Posterior cingulate gyrus (tissue), 11 donors: Measurements from ENCODE around the gene WDR86.

Experiments used
- DNase-seq, 10 donors: peaks; one replicate each; pipeline versions ENCODE4 v3.0.0 to v3.0.0-alpha.2; 2020 to 2021; ENCODE audit warnings: mixed read lengths in 3 of 10
- intact Hi-C: fragments of 100-400 bp; cut with DNase I; formaldehyde crosslinking; loops from one replicate; pipeline ENCODE4 v1.15.1; 2023

The WDR86 gene

DNA sequence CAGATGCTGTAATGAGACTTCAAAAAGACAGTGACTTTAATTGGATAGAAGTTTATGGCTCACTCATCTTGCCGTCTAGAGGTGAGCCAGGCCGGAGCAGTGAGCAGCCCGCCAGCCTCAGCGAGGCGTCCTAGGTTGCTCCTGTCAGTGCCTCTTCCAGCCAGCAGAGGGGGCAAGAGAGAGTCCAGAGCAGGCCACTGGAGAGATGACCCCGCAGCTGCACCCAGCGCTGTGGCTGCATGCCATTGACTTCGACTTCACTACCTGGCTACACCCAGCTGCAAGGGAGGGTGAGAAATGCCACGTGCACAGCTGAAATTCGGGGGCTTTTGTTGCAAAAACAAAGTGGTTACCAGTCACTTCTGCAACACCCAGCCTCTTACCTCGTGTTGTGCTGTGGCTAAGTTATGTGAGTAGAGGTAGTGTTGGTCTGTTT is 41.7 kb downstream of the WDR86 start:
- peak; percentile 40 to 96 (median 76) for DNase-seq
- intact Hi-C loops = loop anchor here (2.0 to 10.0 kb wide), 3 partner anchors 79 to 391 kb away; no protein-coding TSS in a partner anchor

GRCh38 chr7:151367284-151367683 is 42.6 kb downstream of the WDR86 start:
- intact Hi-C loops = loop anchor here (5.0 to 10.0 kb wide), 2 partner anchors 80 to 268 kb away; no protein-coding TSS in a partner anchor
- peak in 1 of 10 donors; percentile 6 for DNase-seq

DNA sequence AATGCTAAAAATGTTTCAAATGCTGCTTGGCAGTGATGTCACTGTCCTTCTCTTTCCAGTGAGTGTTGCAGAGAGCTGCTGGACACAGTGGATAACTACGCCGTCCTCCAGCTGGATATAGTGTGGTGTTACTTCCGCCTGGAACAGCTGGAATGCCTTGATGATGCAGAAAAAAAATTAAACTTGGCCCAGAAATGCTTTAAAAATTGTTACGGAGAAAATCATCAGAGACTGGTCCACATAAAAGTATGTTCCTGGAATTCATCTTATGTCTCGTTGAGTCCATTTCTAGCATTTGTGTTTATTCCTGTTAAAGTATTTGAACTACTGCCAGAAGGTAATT is 43.0 kb downstream of the WDR86 start:
- no peak for DNase-seq
- intact Hi-C loops = loop anchor here (5.0 to 10.0 kb wide), 2 partner anchors 80 to 268 kb away; no protein-coding TSS in a partner anchor

GRCh38 chr7:151366166-151366879 is 43.5 kb downstream of the WDR86 start:
- intact Hi-C loops = loop anchor here (5.0 to 10.0 kb wide), 2 partner anchors 81 to 268 kb away; no protein-coding TSS in a partner anchor
- peak in 1 of 10 donors; percentile 40 for DNase-seq

DNA sequence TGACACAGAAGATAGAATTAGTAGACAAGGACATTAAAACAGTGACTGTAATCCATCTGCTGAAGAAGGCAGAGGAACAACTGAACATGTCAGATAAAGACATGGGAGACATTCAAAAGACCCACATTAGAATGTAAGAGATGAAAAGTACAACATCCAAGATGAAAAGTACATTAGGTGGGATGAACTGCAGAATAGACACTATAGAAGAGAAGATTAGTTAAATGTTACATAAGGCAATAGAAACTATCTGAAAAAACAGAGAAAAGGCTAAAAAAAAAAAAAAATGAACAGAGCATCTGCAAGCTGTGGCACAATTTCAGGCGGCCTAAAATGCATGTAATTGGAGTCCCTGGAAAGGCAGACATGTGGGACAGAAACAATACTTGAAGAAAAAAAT is 46.7 kb downstream of the WDR86 start:
- DNase-seq = no peak
- intact Hi-C loops = loop anchor here (10.0 kb wide), 1 partner anchor 272 kb away; no protein-coding TSS in a partner anchor

GRCh38 chr7:151361193-151361959 is 48.5 kb downstream of the WDR86 start:
- DNase-seq = peak in 1 of 10 donors; percentile 14
- intact Hi-C loops = loop anchor here (10.0 kb wide), 1 partner anchor 273 kb away; no protein-coding TSS in a partner anchor

GRCh38 chr7:151352512-151352911 is 57.3 kb downstream of the WDR86 start:
- intact Hi-C loops = no loop called here
- no peak for DNase-seq

DNA sequence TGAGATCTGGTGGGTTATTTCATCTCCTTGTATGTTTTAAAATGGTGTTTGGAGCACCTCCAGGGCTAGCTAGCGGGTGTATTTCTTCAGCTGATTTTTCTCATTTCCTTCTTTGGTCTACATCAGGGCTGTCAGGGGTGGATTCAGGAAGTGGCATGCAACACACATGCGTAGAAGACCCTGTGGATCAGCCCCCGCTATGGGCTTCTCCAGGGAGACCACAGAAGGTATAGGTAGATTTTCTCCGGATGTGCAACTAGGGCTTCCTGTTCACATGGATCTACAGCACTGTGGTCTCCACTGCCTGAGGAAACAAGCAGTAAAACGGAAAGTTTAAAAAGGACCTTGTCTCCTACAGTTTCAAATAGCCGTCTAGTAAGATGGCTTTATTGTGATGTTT is 57.9 kb downstream of the WDR86 start:
- no peak for DNase-seq
- intact Hi-C loops = no loop called here

- no peak for DNase-seq
- intact Hi-C loops = no loop called here
Measured at GRCh38 chr7:151351027-151351426, 58.8 kb downstream of the WDR86 start.

DNA sequence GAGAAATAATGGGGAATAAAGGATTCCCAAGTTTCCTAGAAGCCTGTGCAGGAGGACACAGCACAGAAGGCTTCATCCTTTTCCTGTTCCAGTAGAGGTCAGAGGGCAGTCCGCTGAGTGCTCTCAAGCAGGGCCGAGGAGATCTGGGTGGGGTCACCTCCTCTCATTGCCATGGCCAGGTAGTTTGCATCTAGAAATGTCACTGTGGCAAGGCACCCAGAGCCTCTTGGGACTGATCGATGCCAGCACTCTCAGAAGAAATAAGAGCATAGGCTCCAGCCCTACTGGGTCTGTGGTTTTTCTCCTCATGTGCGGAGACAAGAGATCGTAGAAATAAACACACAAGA is 60.4 kb downstream of the WDR86 start:
- intact Hi-C loops = no loop called here
- DNase-seq = peak in 1 of 10 donors; percentile 52

GRCh38 chr7:151348970-151349369 is 60.9 kb downstream of the WDR86 start:
- no peak for DNase-seq

DNA sequence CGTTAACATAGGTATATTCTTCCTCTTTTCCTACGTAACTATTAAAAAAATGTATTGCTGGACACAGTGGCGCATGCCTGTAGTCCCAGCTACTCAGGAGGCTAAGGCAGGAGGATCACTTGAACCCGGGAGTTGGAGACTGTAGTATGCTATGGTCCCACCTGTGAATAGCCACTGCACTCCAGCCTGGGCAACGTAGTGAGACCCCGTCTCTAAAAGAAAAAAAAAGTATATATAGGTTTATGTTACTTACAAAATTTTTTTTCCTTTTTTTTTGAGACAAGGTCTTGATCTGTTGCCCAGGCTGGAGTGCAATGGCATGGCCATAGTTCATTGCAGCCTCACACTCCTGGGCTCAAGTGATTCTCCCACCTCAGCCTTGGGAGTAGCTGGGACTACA is 62.6 kb downstream of the WDR86 start:
- no peak for DNase-seq
- intact Hi-C loops = no loop called here

More at GRCh38 chr7:151348970-151349369, 60.9 kb downstream of the WDR86 start:
- intact Hi-C loops = no loop called here

DNA sequence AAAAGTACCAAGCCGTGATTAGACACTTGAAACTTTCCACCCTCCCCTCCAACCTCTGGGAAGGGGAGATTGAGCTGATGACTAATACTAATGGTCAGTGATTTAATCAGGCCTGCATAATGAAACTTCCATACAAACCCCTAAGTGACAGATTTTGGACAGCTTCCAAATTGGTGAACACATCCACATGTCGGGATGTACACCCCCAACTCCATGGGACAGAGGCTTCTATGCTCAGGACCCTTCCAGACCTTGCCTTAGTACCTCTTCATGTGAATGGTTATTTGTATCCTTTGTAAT is 63.4 kb downstream of the WDR86 start:
- intact Hi-C loops = no loop called here
- no peak for DNase-seq

DNA sequence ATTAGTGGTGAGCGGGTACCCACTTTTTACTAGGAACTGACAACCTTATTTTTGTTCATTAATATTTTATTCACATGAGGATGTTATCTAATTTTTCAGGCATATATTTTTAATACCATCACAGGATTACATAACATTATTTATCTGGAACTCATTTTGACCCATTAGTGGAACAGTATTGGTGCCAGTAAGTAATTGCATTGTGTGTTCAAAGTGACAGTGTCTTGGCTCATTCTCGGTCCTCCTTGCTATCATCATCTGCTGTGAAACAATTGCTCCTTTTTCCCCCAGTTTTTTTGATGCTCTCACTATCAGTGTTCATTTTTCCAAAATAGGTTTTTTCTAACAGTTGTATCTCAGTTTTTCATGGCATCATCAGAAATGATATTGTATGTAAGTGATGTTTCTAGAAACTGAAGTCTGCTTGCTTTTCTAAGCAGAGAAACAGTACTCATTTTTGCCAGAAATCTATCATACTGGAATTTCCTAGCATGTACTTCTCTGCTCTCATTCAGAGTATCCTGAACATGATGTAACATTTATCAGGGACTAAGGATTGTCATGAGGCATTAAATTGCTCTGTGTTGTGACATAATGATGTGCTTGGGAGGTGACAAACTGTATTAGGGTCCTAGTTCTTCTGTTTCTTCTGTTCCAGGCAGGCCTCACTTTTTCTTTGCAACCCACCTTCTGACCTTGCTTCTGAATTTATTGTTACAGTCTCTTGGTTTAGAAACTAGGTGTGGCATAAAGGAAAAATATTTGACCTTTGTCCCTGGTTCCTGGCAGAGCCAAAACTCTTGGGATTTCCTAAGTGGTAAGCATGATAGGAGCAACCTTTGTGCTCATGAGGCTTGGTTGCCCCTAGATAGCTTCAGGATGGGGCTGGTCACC is 64.0 kb downstream of the WDR86 start:
- DNase-seq = no peak
- intact Hi-C loops = no loop called here

GRCh38 chr7:151343516-151343915 is 66.3 kb downstream of the WDR86 start:
- intact Hi-C loops = no loop called here
- no peak for DNase-seq

GRCh38 chr7:151342811-151343210 is 67.0 kb downstream of the WDR86 start:
- intact Hi-C loops = no loop called here
- DNase-seq = no peak

DNA sequence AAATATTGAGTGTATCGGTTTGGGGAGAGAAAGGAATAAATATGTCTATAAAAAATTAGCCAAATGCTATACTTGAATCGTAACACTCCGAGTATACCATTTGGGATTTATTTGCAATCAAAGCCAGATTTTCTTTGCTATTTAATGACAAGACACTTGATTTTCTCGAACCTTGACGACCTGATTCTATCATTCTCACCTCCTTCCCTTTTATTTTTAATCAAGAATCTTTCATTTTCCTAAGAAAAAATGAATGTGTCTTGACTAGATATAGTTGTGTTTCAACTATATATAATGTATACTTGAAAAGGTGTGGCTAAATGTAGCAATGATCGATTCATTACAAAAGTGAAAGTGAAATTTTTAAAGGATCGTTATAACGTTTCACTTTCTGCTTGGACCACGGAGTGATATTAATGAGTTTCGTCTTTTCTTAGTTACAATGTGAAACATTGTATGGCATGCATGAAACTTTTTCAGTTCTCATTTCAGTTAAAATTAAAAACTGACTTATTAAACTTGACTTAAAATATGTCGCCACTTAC is 67.7 kb downstream of the WDR86 start:
- DNase-seq = no peak
- intact Hi-C loops = no loop called here

- peak; percentile 83 to 99 (median 94) for DNase-seq
- intact Hi-C loops = no loop called here
Measured at GRCh38 chr7:151341357-151342101, 68.3 kb downstream of the WDR86 start, which contains the start of gene NUB1. NUB1 (plus strand) TSS chr7:151341812; CDS start chr7:151345350, 3,538 bp downstream.

DNA sequence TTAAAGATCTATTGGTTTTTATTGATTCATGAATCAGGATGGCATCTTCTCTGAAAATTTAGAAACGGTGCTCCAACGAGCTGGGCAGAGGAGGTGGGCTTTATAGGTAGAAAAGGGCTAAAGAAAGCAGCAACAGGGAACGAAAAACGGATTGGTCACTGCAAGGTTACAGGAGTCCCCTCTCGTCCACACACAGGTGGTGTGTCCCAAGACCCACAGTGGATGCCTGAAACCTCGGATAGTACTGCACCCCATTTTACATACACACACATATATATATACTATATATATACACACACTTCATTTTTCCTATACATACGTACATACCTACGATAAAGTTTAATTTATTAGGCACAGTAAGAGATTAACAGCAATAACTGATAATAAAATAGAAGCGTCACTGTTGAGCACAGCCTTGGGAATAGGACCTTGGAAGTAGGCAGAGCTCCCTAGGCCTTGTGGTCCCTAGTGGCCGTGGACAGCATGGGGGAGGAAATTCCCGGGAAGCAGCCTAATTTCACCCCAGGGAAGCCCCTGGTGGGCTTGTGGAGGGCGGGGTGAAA is 69.0 kb downstream of the WDR86 start:
- DNase-seq = no peak
- intact Hi-C loops = no loop called here
